K562 (cell line): ENCODE data around the gene SMG7. TPM values are rescaled to one million over a fixed set of nuclear protein-coding genes. Genes with fewer than 3 reads are reported as not detected.
A peak's percentile ranks its signal among the peaks of the same experiment; 100 is the strongest.

ENCODE experiments used
- DEAF1 ChIP-seq: fragments of 450-650 bp; formaldehyde crosslinking; IDR thresholded peaks from 2 replicates; pipeline ENCODE4 v1.4.0; 2020; ENCODE audit warnings: mild to moderate bottlenecking, moderate library complexity
- DMBX1 ChIP-seq: fragments of 250-450 bp; sonication (Bioruptor Pico); IDR thresholded peaks from 2 replicates; pipeline ENCODE4 v1.8.0; 2022; ENCODE audit warnings: inconsistent platforms, mild to moderate bottlenecking, moderate library complexity, borderline replicate concordance
- ELF1 ChIP-seq: fragments of 200-800 bp; sonication (Bioruptor generic); IDR thresholded peaks from 2 replicates; pipeline ENCODE4 v1.6.1; 2016; ENCODE audit warnings: missing genetic modification characterization, missing compliant biosample characterization
- GMEB1 ChIP-seq: fragments of 250-450 bp; sonication (Bioruptor Pico); IDR thresholded peaks from 2 replicates; pipeline ENCODE4 v1.4.0; 2020; ENCODE audit warnings: mild to moderate bottlenecking
- HDAC6 ChIP-seq: IDR thresholded peaks from 2 replicates; pipeline ENCODE4 v1.6.1; 2012; ENCODE audit warnings: low read depth, mild to moderate bottlenecking, control low read depth, inconsistent platforms, low read length, moderate library complexity
- MNT ChIP-seq, 2 experiments: fragments of 450-650 bp; conservative IDR thresholded peaks; 2 replicates each; pipeline ENCODE4 v1.6.1; 2017; ENCODE audit warnings: mild to moderate bottlenecking in 2 of 2, moderate library complexity in 2 of 2
- PKNOX1 ChIP-seq: fragments of 450-650 bp; IDR thresholded peaks from 2 replicates; pipeline ENCODE4 v1.6.1; 2016
- PRDM10 ChIP-seq: fragments of 450-650 bp; IDR thresholded peaks from 2 replicates; pipeline ENCODE4 v1.6.1; 2018; ENCODE audit not compliant: partially characterized antibody
- SIRT6 ChIP-seq: IDR thresholded peaks from one replicate; pipeline ENCODE4 v1.6.1; 2012; ENCODE audit warnings: low read depth, mild to moderate bottlenecking, control low read depth, inconsistent platforms, low read length, moderate library complexity
- SMAD1 ChIP-seq: fragments of 150-350 bp; IDR thresholded peaks from 2 replicates; pipeline ENCODE4 v1.6.1; 2014; ENCODE audit warnings: low read length, low read depth; ENCODE audit not compliant: partially characterized antibody
- SRF ChIP-seq, 2 experiments: fragments of 250-450, 450-650 bp in 1 of 2; sonication (Bioruptor Pico) in 1 of 2; sonication (generic) in 1 of 2; formaldehyde crosslinking; IDR thresholded peaks; 2 replicates each; pipeline versions ENCODE4 v1.5.0 to v1.5.1; 2020 to 2022; ENCODE audit warnings: mild to moderate bottlenecking in 1 of 2, missing genetic modification reagents in 1 of 2
- VEZF1 ChIP-seq: fragments of 200-800 bp; sonication (Bioruptor generic); IDR thresholded peaks from 2 replicates; pipeline ENCODE4 v1.6.1; 2017; ENCODE audit warnings: missing genetic modification characterization, missing compliant biosample characterization
- ZNF224 ChIP-seq: sonication (generic); formaldehyde crosslinking; IDR thresholded peaks from 2 replicates; pipeline ENCODE4 v1.8.0; 2022; ENCODE audit warnings: mild to moderate bottlenecking, missing genetic modification reagents
- ZNF589 ChIP-seq: fragments of 200-800 bp; sonication (Bioruptor generic); IDR thresholded peaks from 2 replicates; pipeline ENCODE4 v1.6.1; 2016; ENCODE audit warnings: low read depth, missing genetic modification characterization, missing compliant biosample characterization
- polyA plus RNA-seq, 8 experiments: library from polyadenylated mRNA; depleted of rRNA in 4 of 8; stranded (reverse) in 5 of 8; unstranded in 3 of 8; fragments of >200 nt; fragmentation: Nextera tagmentation in 2 of 8; fragmentation: Illumina TruSeq in 1 of 8; extraction: Ambion mirVana in 2 of 8; extraction: Trizol in 1 of 8; gene quantifications; 2 replicates each; pipeline versions ENCODE4 v1.2.1 to v1.2.3, GENCODE V29; 2011 to 2014; ENCODE audit warnings: inconsistent platforms in 1 of 8, missing spikeins in 1 of 8
- total RNA-seq, 7 experiments: library from RNA; depleted of rRNA in 6 of 7; stranded (reverse); fragments of >200 nt in 6 of 7; fragmentation: Illumina TruSeq in 2 of 7; extraction: Trizol in 2 of 7; gene quantifications; 2 replicates each; pipeline versions ENCODE4 v1.2.1 to v1.2.3, GENCODE V29; 2011 to 2021; ENCODE audit warnings: low replicate concordance in 1 of 7

The SMG7 gene
- total and polyA plus RNA-seq, 9 of the 15 experiments (the other 6 are each of a cell fraction or from before 2014, with no cell fraction given), result 12.4 to 74.6 (median 29.0) TPM

- 0 out of 2 replicates have a peak, but pooled peaks have one; percentile 35 for TF ChIP-seq DMBX1 (CRISPR knock-in tag)
- 0 out of 2 replicates have a peak, but pooled peaks have one; percentile 24 for TF ChIP-seq GMEB1 (CRISPR knock-in tag)
- no peak for TF ChIP-seq SIRT6
- TF ChIP-seq HDAC6, result no peak
- TF ChIP-seq DEAF1 (CRISPR knock-in tag), result peak; percentile 71
- TF ChIP-seq SRF (CRISPR knock-in tag; IDR thresholded peaks at IDR 0.05), result no peak
- TF ChIP-seq MNT (conservative IDR thresholded peaks at IDR 0.05), result peak in 1 of 2 experiments; percentile 16; a peak in 2 of 4 replicates
- peak; percentile 50; the same call in 1 of the 2 replicates for TF ChIP-seq ELF1
- peak; percentile 21; the same call in 1 of the 2 replicates for TF ChIP-seq PKNOX1
- no peak for TF ChIP-seq ZNF224 (CRISPR knock-in tag)
- TF ChIP-seq ZNF589, result 0 out of 2 replicates have a peak, but pooled peaks have one; percentile 55
- TF ChIP-seq PRDM10, result peak; percentile 84
- peak; percentile 95 for TF ChIP-seq VEZF1 (CRISPR knock-in tag)
- TF ChIP-seq SMAD1, result no peak
Measured at GRCh38 chr1:183470147-183470960, 1.9 kb upstream of the SMG7 start (continued).
